Measurements from ENCODE around the gene CCIN. TPM values are rescaled to one million over a fixed set of nuclear protein-coding genes. Genes with fewer than 3 reads are reported as not detected.

The CCIN gene
- total RNA-seq, 2 experiments from 2014 or later = 0.14 to 0.26 TPM

DNA sequence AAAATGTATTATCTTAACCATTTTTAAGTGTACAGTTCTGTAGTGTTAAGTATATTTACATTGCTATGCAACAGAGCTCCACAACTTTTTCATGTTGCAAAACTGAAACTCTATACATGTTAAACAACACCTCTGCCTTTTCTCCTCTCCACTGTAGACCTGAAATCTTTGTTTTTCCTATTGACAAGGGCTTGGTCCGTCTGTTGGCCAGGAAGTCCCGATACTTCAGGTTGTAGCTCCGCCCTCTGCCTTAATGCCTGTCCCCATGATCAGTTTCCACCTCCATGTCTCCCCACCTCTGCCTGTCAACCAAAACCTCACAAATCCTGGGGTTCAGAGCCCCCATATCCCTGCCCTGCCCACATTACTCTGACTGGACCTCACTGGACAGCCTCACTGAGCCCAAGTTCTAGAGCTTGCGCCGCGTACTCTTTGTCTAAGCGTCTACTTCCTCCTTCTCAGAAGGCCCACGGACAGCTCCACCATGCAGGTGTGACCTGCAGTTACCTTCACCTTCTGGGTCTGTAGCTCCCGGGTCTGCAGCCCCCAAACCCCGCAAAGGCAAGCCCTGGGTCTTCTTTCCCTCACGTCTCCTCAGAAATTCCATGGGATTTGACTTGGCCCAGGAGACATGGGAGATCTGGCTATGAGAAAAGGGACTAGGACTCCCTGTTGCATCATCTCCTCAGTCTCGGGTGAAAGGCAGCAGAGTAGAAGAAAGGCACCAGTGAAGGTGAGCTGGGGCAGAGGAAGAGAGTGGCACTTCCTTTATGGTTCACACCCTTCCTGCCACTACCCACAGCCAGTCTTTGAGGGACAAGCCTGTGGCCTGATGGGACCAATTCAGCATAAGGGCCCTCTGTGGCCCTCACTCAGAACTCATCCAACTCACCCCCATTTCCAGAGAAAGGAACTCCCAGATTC lies 24.6 kb upstream of the CCIN start:
- no peaks in the 10 kb centered on the region for H3K27me3 Mint-ChIP-seq
- peaks cover 11% of the 10 kb centered on the region for H3K9me3 Mint-ChIP-seq
- DNase-seq = no peak
- POLR2A ChIA-PET = interaction anchor here (0.9 to 2.5 kb wide), 6 partner anchors 10 to 49 kb away, joined by 3 to 13 read pairs (median 3); partner anchors contain the start of gene CLTA
- peak overlapping the region; percentile 96 for H3K27ac Mint-ChIP-seq
- H3K4me3 Mint-ChIP-seq = peak overlapping the region; percentile 84
- H3K4me1 Mint-ChIP-seq = peaks cover 86% of the 10 kb centered on the region
- peaks cover 46% of the 10 kb centered on the region for H3K36me3 Mint-ChIP-seq
- ATAC-seq (ENCODE audit: low read depth) = peak; percentile 53

DNA sequence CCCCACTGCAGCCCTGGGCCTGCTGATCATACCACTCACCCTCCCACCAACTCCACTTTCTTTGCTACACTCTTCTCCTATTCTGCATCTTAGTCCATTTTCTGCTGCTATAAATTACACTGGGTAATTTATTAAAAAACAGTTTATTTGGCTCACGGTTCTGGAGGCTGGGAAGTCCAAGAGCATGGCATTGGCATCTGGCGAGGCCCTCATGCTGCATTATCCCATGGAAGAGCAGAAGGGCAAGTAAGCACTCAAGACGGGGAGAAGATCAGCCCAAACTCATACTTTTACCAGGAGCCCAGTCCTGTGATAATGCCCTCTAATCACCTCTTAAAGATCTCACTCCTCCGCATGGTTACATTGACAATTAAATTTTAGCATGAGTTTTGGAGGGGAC lies 23.2 kb upstream of the CCIN start:
- Mint-ChIP-seq H3K9me3 (peaks cover 11% of the 10 kb centered on the region), H3K27me3 (no peaks in the 10 kb centered on the region), H3K36me3 (peaks cover 51% of the 10 kb centered on the region), H3K4me3 (no peak overlapping the region), H3K4me1 (peaks cover 85% of the 10 kb centered on the region), H3K27ac (peak overlapping the region; percentile 96)
- DNase-seq (no peak), ATAC-seq (ENCODE audit: low read depth) (no peak)
- POLR2A ChIA-PET = no interaction called here

DNA sequence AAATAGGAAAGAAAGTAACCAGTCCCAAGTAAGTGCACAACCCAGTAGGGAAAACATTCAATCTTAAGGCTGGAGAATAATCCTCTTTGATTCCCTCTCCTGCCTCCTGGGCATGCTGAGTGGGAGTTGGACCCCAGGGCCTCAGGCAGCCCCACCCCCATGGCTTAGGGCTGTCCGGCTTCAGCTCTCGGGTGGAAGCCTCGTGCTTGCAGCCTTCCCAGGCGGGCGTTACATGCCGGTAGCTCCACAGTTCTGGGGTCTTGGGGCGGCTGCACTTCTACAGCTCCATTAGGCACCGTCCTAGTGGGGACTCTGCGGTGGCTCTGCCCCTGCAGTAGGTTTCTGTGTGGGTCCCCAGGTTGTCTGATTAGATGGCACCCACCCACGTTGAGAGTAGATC lies 22.5 kb upstream of the CCIN start:
- Mint-ChIP-seq H3K27me3 (no peaks in the 10 kb centered on the region), H3K36me3 (peaks cover 55% of the 10 kb centered on the region), H3K9me3 (peaks cover 11% of the 10 kb centered on the region), H3K27ac (peak overlapping the region; percentile 63), H3K4me3 (no peak overlapping the region), H3K4me1 (peaks cover 84% of the 10 kb centered on the region)
- ATAC-seq (ENCODE audit: low read depth) = no peak
- DNase-seq = no peak
- POLR2A ChIA-PET = no interaction called here

DNA sequence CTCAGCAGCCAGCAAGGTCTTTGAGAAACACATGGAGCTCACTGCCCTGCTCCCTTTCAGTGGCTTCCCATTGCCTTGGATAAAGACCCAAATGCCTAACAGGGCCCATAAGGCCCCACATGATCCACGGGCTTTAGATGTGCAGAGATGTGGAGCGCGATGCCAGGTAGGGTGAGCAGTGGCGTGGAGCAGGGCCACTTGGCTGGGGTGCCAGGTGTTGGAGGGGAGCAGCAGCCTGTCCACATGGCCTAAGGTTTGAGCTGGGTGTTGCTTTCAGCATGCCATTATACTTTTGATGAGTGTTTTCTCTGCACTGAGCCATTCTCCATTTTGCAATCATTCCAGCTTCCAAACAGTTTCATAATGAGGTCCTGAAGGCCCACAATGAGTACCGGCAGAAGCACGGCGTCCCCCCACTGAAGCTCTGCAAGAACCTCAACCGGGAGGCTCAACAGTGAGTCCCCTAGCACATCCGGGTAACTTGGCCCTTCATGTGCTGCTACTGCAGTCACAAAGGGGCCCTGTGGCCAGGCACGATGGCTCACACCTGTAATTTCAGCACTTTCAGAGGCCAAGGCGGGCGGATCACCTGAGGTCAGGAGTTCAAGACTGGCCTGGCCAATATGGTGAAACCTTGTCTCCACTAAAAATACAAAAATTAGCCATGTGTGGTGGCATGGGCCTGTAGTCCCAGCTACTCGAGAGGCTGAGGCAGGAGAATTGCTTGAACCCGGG lies 21.6 kb upstream of the CCIN start:
- Mint-ChIP-seq H3K9me3 (peaks cover 11% of the 10 kb centered on the region), H3K27me3 (no peaks in the 10 kb centered on the region), H3K4me3 (no peak overlapping the region), H3K4me1 (peaks cover 83% of the 10 kb centered on the region), H3K27ac (peak overlapping the region; percentile 63), H3K36me3 (peaks cover 52% of the 10 kb centered on the region)
- DNase-seq = no peak
- ATAC-seq (ENCODE audit: low read depth) = no peak
- POLR2A ChIA-PET = interaction anchor here (2.6 kb wide), 1 partner anchor 8 kb away, joined by 18 read pairs; no protein-coding TSS in a partner anchor

DNA sequence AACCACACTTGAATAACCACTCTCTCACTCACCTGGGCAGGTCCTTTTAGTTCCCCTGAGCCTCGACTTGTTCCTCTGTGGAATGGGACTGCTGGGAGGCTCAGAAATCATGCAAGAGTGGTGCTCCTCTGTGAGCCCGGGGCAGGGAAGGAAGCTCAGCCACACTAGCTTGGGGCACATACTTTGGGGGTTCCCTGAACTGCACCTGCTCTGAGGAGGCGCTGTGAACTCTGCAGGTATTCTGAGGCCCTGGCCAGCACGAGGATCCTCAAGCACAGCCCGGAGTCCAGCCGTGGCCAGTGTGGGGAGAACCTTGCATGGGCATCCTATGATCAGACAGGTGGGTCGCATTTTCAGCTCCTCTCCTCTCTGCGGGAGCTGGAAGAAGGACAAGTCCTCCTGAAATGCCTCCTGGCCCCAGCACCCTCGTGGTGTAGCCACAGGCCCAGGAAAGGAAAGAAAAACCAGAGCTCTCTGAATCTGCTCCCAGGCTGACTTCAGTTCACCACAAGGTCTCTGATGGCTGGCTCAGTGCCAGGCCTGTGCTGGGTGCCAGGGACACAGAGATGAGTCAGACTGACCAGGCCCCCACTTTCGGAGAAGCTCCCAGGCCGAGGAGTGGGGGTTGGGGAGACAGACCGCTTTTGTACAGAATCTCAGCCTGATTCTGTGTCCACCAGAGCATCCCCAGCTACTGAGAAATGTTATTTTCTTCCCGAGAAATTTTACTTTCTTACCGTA lies 20.7 kb upstream of the CCIN start:
- Mint-ChIP-seq H3K36me3 (peaks cover 52% of the 10 kb centered on the region), H3K4me1 (peaks cover 81% of the 10 kb centered on the region), H3K4me3 (peak overlapping the region; percentile 8), H3K9me3 (peaks cover 11% of the 10 kb centered on the region), H3K27ac (peak overlapping the region; percentile 62), H3K27me3 (no peaks in the 10 kb centered on the region)
- peak; percentile 71 for DNase-seq
- peak; percentile 31 for ATAC-seq (ENCODE audit: low read depth)
- POLR2A ChIA-PET = interaction anchor here (0.9 to 2.6 kb wide), 3 partner anchors 9 to 42 kb away, joined by 3 to 18 read pairs (median 6); partner anchors contain the start of gene CLTA

DNA sequence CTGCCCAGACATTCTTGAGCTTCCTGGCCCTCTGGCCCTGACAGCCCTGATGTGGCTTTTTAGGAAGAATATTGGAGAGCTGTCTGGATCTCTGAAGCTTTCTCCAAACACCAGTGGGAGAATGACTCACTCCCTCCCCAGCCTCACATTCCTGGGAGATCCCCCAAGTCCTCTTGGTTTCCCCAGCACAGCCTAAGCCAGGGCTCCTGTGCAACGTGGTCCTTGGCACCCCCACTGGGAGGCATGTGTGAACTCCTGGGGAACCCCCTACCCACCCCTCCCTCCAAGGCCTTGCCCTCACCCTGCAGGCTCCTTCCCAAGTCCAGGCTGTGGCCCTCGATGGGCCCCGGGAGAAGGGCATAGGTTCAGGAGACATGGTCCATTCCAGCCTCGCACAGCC lies 20.0 kb upstream of the CCIN start:
- POLR2A ChIA-PET = interaction anchor here (0.9 to 2.6 kb wide), 3 partner anchors 9 to 42 kb away, joined by 3 to 18 read pairs (median 6); partner anchors contain the start of gene CLTA
- Mint-ChIP-seq H3K9me3 (peaks cover 11% of the 10 kb centered on the region), H3K27ac (peak overlapping the region; percentile 62), H3K27me3 (no peaks in the 10 kb centered on the region), H3K4me3 (peak overlapping the region; percentile 8), H3K4me1 (peaks cover 79% of the 10 kb centered on the region), H3K36me3 (peaks cover 48% of the 10 kb centered on the region)
- ATAC-seq (ENCODE audit: low read depth) = no peak
- no peak for DNase-seq

DNA sequence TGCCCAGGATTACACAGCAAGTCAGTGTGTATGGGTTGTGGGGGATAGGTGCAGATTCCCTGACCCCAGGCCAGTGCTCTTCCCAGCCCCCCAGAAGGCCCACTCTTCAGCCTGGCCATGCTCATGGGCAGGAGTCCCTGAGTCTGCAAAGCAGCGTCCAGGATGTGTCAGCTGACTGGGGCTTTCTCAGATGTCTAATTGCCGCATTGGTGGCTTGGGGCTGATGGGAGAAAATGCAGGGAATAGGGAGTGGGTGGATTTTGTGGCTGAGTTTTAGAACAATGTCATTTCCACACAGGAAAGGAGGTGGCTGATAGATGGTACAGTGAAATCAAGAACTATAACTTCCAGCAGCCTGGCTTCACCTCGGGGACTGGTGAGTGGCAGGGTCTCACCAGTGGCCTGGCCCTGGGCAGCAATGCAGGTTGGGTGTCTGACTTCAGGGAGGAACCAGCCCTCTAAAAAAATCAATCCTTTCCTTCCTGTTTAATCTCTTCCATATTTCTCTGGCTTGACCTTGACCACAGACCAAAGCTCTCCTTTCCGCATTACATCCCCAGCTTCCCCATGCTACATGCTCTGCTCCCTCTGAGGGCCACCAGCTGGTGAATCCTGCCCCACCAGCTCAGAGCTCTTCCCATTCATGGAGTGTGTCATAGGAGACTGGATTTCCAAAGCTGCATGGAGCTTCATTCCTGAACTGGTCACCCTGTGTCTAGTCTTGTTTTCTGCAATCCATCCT lies 18.4 kb upstream of the CCIN start:
- POLR2A ChIA-PET = interaction anchor here (0.6 to 3.7 kb wide), 7 partner anchors 8 to 40 kb away, joined by 3 to 24 read pairs (median 4); partner anchors contain the start of gene GLIPR2
- no peaks in the 10 kb centered on the region for H3K27me3 Mint-ChIP-seq
- H3K27ac Mint-ChIP-seq = peak overlapping the region; percentile 88
- ATAC-seq (ENCODE audit: low read depth) (no peak), DNase-seq (no peak)
- H3K4me1 Mint-ChIP-seq = peaks cover 68% of the 10 kb centered on the region
- peak overlapping the region; percentile 75 for H3K4me3 Mint-ChIP-seq
- peaks cover 43% of the 10 kb centered on the region for H3K36me3 Mint-ChIP-seq
- peaks cover 6% of the 10 kb centered on the region for H3K9me3 Mint-ChIP-seq

DNA sequence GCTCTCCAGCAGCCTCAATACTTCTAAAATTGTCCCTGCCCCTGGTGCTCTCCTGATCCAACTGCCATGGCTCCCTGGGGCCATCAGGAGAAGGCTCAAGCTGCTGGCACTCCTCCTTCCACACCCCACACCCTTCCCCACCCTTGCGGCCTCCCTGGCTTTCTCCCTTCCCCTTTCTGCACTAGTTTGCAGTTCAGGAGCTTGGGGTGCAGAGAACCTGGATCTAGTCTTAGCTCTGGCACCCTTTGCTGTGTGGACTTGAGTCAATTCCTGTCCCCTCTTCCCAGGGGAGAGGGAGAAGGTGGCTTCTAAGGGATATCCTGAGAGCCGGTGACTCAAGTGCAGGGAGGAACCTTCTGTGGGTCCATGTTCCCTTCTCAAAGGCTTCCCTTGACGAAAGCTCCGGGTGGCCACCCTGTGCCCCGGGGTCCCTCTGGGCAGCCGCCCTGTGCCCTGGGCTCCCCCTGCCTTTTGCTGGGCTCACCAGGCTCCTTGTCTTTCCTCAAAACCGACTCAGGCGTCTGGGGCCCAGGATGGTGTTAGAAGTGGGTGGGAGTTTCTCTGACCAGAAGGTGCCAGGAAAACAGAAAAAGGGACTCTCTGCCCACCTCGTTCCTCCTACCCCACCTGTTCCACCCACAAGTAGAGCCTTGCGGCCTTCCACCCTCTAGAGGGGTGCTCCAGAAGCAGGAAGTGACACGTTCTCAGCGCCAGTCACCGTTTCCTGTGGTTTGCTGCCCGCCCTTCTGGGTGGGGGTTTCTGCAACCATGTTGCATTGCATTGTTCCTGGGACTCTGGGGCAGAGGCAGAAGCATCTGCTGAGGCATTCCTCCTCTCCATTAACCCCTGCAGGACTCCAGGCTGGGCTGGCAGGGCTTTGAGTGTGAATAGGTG lies 17.6 kb upstream of the CCIN start:
- peak overlapping the region; percentile 88 for H3K27ac Mint-ChIP-seq
- POLR2A ChIA-PET = interaction anchor here (0.6 to 3.7 kb wide), 7 partner anchors 9 to 39 kb away, joined by 3 to 24 read pairs (median 4); partner anchors contain the start of gene GLIPR2

DNA sequence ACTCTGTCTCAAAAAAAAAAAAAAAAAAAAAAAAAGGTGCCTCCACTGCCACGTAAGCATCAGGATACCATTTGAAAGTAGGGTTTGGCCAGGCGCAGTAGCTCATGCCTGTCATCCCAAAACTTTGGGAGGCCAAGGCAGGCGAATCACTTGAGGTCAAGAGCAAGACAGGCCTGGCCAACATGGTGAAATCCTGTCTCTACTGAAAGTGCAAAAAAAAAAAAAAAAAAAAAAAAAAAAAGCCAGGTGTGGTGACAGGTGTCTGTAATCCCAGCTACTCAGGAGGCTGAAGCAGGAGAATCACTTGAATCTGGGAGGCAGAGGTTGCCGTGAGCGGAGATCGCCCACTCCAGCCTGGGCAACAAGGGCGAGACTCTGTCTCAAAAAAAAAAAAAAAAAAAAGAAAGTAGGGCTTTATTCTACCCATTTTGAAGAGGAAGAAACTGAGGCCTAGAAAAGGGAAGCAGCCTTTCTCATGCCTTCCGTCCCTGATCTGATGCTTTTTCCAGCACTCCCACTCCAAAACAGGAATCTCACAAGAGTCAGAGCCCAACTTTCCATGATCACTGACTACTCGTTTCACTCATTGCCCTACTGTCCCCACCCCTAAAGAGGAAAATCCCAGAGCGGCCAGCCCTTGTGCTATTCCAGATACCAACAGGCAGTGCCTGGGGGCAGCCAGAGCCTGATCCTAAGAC lies 16.3 kb upstream of the CCIN start:
- Mint-ChIP-seq H3K27ac (peak overlapping the region; percentile 88), H3K4me3 (no peak overlapping the region), H3K27me3 (no peaks in the 10 kb centered on the region), H3K36me3 (peaks cover 39% of the 10 kb centered on the region), H3K9me3 (no peaks in the 10 kb centered on the region), H3K4me1 (peaks cover 53% of the 10 kb centered on the region)
- DNase-seq (no peak), ATAC-seq (ENCODE audit: low read depth) (no peak)
- POLR2A ChIA-PET = interaction anchor here (0.6 to 3.7 kb wide), 5 partner anchors 10 to 27 kb away, joined by 3 to 24 read pairs (median 8); partner anchors contain the start of gene GLIPR2

More for the DNA sequence above, 17.6 kb upstream of the CCIN start:
- Mint-ChIP-seq H3K9me3 (no peaks in the 10 kb centered on the region), H3K4me1 (peaks cover 62% of the 10 kb centered on the region), H3K36me3 (peaks cover 40% of the 10 kb centered on the region), H3K27me3 (no peaks in the 10 kb centered on the region), H3K4me3 (peak overlapping the region; percentile 75)
- DNase-seq = peak; percentile 84
- ATAC-seq (ENCODE audit: low read depth) = peak; percentile 91

DNA sequence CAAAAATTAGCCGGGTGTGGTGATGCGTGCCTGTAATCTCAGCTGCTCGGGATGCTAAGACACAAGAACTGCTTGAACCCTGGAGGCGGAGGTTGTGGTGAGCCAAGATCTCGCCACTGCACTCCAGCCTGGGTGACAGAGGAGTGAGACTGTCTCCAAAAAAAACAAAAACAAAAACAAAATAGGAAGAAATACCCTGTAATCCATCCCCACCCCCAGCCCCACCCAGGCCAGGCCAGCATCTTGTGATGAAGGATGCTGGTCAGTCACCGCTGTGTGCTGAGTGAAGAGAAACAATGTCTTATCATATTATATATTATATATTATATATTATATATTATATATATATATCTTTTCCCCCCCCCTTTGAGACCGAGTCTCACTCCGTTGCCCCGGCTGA lies 15.4 kb upstream of the CCIN start:
- Mint-ChIP-seq H3K27ac (no peak overlapping the region), H3K36me3 (peaks cover 46% of the 10 kb centered on the region), H3K4me3 (no peak overlapping the region), H3K9me3 (no peaks in the 10 kb centered on the region), H3K27me3 (no peaks in the 10 kb centered on the region), H3K4me1 (peaks cover 49% of the 10 kb centered on the region)
- ATAC-seq (ENCODE audit: low read depth) (no peak), DNase-seq (no peak)
- POLR2A ChIA-PET = no interaction called here

DNA sequence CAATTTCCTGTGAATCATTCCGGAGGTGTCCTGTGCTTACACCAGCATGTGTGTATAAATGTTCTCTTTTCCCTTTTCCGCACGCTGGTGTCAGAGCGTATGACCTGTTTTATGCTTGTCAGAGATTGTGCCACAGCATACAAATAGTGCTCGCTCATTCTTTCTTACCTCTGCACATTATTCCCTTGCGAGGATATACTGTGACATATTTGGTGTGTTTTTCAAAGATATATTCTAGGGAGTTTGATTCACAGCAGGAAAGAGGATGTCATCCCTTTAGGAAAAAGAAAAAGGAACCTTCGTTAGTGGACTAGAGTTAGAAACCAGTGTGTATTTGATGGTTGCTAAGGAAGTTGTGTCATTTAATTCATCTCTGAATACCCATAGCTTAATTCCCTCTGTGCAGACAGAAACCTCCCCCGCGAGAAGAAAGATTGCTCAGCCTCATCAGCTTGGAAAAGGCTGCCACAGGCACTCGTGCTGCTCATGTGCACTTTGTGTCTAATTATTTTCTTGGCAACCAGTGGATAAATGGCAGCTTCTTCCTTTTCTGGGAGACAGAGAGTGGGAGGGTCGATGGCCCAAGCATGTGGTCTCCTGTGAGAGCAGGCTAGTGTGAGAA lies 14.7 kb upstream of the CCIN start:
- no peak for DNase-seq
- Mint-ChIP-seq H3K4me1 (peaks cover 48% of the 10 kb centered on the region), H3K4me3 (no peak overlapping the region), H3K27ac (no peak overlapping the region), H3K27me3 (no peaks in the 10 kb centered on the region), H3K9me3 (no peaks in the 10 kb centered on the region), H3K36me3 (peaks cover 53% of the 10 kb centered on the region)
- ATAC-seq (ENCODE audit: low read depth) = no peak
- POLR2A ChIA-PET = interaction anchor here (0.9 to 1.2 kb wide), 2 partner anchors 10 to 18 kb away, joined by 3 read pairs; partner anchors contain the start of gene GLIPR2
